Naive thymus-derived CD4-positive, alpha-beta T cell (primary cell): ENCODE measurements around the gene DAGLA. TPM values are rescaled to one million over a fixed set of nuclear protein-coding genes. Genes with fewer than 3 reads are reported as not detected.

Experiments
- ATAC-seq: fragments of 150-1000 bp; cut with Tn5 transposase; 2 replicates; pipeline ENCODE4 v1.10.0; 2021; ENCODE audit warnings: mild to moderate bottlenecking, moderate library complexity
- CTCF ChIA-PET: fragments of 350-600 bp; sonication (Branson Sonifier 250); formaldehyde crosslinking; loops from one replicate; lab custom pipeline; 2021; ENCODE audit warnings: antibody characterized with exemption; lab: Charles Lee
- POLR2A ChIA-PET: fragments of 350-600 bp; sonication (Branson Sonifier 250); formaldehyde crosslinking; loops from one replicate; lab custom pipeline; 2021; ENCODE audit warnings: antibody characterized with exemption, inconsistent platforms; lab: Charles Lee
- DNase-seq, 9 donors: peaks; one replicate each; pipeline versions ENCODE4 v3.0.0 to v3.0.0-alpha.2; 2020 to 2022; ENCODE audit warnings: mixed read lengths in 1 of 9
- H3K27ac ChIP-seq: one replicate; pipeline ENCODE4 v1.7.0; 2013; ENCODE audit warnings: mild to moderate bottlenecking, low read depth, low read length, moderate library complexity
- H3K27me3 ChIP-seq, 2 donors: one replicate each; pipeline ENCODE4 v1.7.0; 2013; ENCODE audit warnings: low read length in 2 of 2, mild to moderate bottlenecking in 2 of 2, moderate library complexity in 2 of 2; ENCODE audit not compliant: control insufficient read depth in 2 of 2, insufficient read depth in 2 of 2
- H3K36me3 ChIP-seq, 3 experiments: 1 replicate in 2 of 3; 2 replicates in 1 of 3; pipeline ENCODE4 v1.7.0; 2013; ENCODE audit warnings: low read length in 3 of 3, mild to moderate bottlenecking in 3 of 3, moderate library complexity in 1 of 3; ENCODE audit not compliant: insufficient read depth in 3 of 3, control insufficient read depth in 2 of 3
- H3K4me1 ChIP-seq, 2 donors: one replicate each; pipeline ENCODE4 v1.7.0; 2013; ENCODE audit warnings: low read length in 2 of 2, mild to moderate bottlenecking in 2 of 2, moderate library complexity in 1 of 2; ENCODE audit not compliant: control insufficient read depth in 2 of 2, insufficient read depth in 2 of 2
- H3K4me3 ChIP-seq: 2 replicates; pipeline ENCODE4 v1.7.0; 2013; ENCODE audit warnings: mild to moderate bottlenecking, low read length
- H3K9me3 ChIP-seq, 3 experiments: 1 replicate in 2 of 3; 2 replicates in 1 of 3; pipeline ENCODE4 v1.7.0; 2013; ENCODE audit warnings: low read length in 3 of 3; ENCODE audit not compliant: control insufficient read depth in 2 of 3
- H3K27ac Mint-ChIP-seq, 9 donors: one replicate each; pipeline ENCODE4 v1.8.0; 2020 to 2022; ENCODE audit warnings: mixed read lengths in 9 of 9, mild to moderate bottlenecking in 8 of 9, moderate library complexity in 5 of 9, inconsistent platforms in 2 of 9
- H3K27me3 Mint-ChIP-seq, 5 donors: one replicate each; pipeline ENCODE4 v1.8.0; 2021 to 2022; ENCODE audit warnings: mixed read lengths in 5 of 5, mild to moderate bottlenecking in 1 of 5
- H3K36me3 Mint-ChIP-seq, 5 donors: one replicate each; pipeline ENCODE4 v1.8.0; 2020 to 2022; ENCODE audit warnings: mixed read lengths in 5 of 5, mild to moderate bottlenecking in 3 of 5, inconsistent platforms in 1 of 5
- H3K4me1 Mint-ChIP-seq, 7 donors: one replicate each; pipeline ENCODE4 v1.8.0; 2020 to 2022; ENCODE audit warnings: mixed read lengths in 7 of 7, mild to moderate bottlenecking in 3 of 7, inconsistent platforms in 1 of 7
- H3K4me3 Mint-ChIP-seq, 10 donors: one replicate each; pipeline ENCODE4 v1.8.0; 2020 to 2022; ENCODE audit warnings: mild to moderate bottlenecking in 10 of 10, mixed read lengths in 10 of 10, moderate library complexity in 6 of 10, inconsistent platforms in 2 of 10
- H3K9me3 Mint-ChIP-seq, 11 donors: one replicate each; pipeline ENCODE4 v1.8.0; 2020 to 2022; ENCODE audit warnings: mixed read lengths in 11 of 11, mild to moderate bottlenecking in 4 of 11, inconsistent platforms in 1 of 11, moderate library complexity in 1 of 11
- intact Hi-C, 2 donors: fragments of 100-400 bp; cut with micrococcal nuclease; formaldehyde crosslinking; loops; one replicate each; pipeline ENCODE4 v1.15.1; 2023
- polyA plus RNA-seq, 2 donors: library from polyadenylated mRNA; unstranded; fragments of 300-500 nt; fragmentation: Illumina TruSeq; gene quantifications; one replicate each; pipeline ENCODE4 v1.2.3, GENCODE V29; 2021
- total RNA-seq, 6 experiments: library from RNA in 5 of 6; stranded (reverse) in 5 of 6; gene quantifications; 1 replicate in 5 of 6; 2 replicates in 1 of 6; pipeline ENCODE4 v1.2.3 and lab custom pipeline; 2021 to 2026

The DAGLA gene
- total and polyA plus RNA-seq, 7 experiments from 2014 or later = 0.15 to 2.1 (median 0.26) TPM

DNA sequence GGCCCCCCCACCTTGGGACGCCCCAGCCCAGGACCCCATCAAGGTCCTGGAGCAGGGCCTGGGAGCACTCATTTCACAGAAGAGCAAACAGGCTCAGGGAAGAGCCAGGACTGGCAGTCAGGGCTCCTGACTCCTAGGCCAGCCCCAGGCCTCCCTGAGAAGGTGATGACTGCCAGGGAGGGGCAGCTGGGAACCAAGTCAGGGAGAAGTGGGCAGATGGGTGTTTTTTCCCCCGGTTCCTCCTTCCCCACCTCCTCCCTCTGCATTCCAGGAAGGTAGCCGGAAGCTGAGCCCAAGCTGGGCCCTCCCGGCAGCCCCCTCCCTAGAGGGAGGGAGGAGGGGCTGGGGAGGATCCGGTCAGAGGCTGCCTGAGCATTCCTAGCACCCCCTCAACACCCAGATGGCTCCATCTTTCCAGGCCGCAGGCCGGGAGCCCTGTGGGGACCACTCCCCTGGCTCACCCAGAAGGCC is 91.8 kb downstream of the DAGLA start:
- Histone ChIP-seq H3K4me1 (peaks cover 2 to 7% of the 10 kb centered on the region in 2 donors), H3K9me3 (no peaks in the 10 kb centered on the region), H3K27me3 (no peaks in the 10 kb centered on the region), H3K27ac (no peak overlapping the region), H3K36me3 (no peaks in the 10 kb centered on the region), H3K4me3 (no peak overlapping the region)
- CTCF ChIA-PET = interaction anchor here (0.6 to 0.9 kb wide), 2 partner anchors 25 to 32 kb away, joined by 3 to 4 read pairs; no protein-coding TSS in a partner anchor
- H3K36me3 Mint-ChIP-seq = no peaks in the 10 kb centered on the region
- POLR2A ChIA-PET = no interaction called here
- H3K27ac Mint-ChIP-seq = peak overlapping the region in 1 of 9 donors; percentile 13
- no peaks in the 10 kb centered on the region for H3K9me3 Mint-ChIP-seq
- peaks cover 2 to 18% (median 6%) of the 10 kb centered on the region in 7 donors for H3K4me1 Mint-ChIP-seq
- no peak overlapping the region for H3K4me3 Mint-ChIP-seq
- DNase-seq (no peak), ATAC-seq (no peak)
- H3K27me3 Mint-ChIP-seq = peaks cover 0 to 2% (median 0%) of the 10 kb centered on the region in 5 donors
- intact Hi-C loops = no loop called here

DNA sequence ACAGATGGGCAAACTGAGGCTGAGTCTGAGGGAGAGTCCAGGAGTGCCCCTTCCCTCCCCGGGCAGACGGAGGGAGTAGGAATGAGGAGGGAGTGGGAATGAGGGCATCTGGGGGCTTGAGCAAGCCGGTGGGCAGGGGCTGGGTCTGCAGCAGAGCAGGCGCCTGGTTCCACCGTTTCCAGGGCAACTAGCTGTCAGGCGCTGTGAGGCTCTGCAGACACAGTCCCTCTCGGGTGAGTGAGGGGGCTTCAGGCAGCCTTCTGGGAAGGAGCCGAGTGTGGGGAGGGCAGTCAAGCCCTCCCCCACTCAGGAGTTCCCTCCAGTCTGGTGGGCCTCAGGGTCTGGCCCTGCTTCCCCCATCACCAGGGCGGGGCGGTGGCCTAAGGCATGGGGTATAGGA is 93.2 kb downstream of the DAGLA start:
- no peak for DNase-seq
- no peaks in the 10 kb centered on the region for H3K9me3 ChIP-seq
- no peaks in the 10 kb centered on the region for H3K36me3 Mint-ChIP-seq
- no peak overlapping the region for H3K27ac Mint-ChIP-seq
- peaks cover 4 to 11% of the 10 kb centered on the region in 2 donors for H3K4me1 ChIP-seq
- no peaks in the 10 kb centered on the region for H3K36me3 ChIP-seq
- H3K4me3 Mint-ChIP-seq = no peak overlapping the region
- no peaks in the 10 kb centered on the region for H3K9me3 Mint-ChIP-seq
- ChIA-PET CTCF (no interaction called here), POLR2A (no interaction called here)
- no peak overlapping the region for H3K4me3 ChIP-seq
- intact Hi-C loops = no loop called here
- no peaks in the 10 kb centered on the region for H3K27me3 ChIP-seq
- peaks cover 0 to 6% (median 0%) of the 10 kb centered on the region in 5 donors for H3K27me3 Mint-ChIP-seq
- no peak overlapping the region for H3K27ac ChIP-seq
- no peak for ATAC-seq
- peaks cover 5 to 25% (median 10%) of the 10 kb centered on the region in 7 donors for H3K4me1 Mint-ChIP-seq

DNA sequence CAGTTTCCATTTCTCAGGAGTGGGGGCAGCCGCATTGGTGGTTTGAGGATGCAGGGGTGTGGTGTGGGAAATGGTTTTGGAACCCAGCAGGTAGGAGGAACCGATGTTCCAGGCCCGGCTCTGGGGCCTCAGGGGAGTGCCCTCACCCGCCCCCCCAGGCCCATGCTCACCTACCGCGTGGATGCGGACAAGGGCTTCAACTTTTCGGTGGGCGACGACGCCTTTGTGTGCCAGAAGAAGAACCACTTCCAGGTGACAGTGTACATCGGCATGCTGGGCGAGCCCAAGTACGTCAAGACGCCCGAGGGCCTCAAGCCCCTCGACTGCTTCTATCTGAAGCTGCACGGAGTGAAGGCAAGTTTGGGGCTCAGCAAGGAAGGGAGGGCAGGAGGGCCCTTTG is 93.6 kb downstream of the DAGLA start:
- peaks cover 0 to 6% (median 0%) of the 10 kb centered on the region in 5 donors for H3K27me3 Mint-ChIP-seq
- H3K27ac Mint-ChIP-seq = no peak overlapping the region
- no peak for DNase-seq
- peaks cover 4 to 11% of the 10 kb centered on the region in 2 donors for H3K4me1 ChIP-seq
- H3K36me3 Mint-ChIP-seq = no peaks in the 10 kb centered on the region
- H3K9me3 ChIP-seq = no peaks in the 10 kb centered on the region
- H3K4me3 ChIP-seq = no peak overlapping the region
- no peaks in the 10 kb centered on the region for H3K9me3 Mint-ChIP-seq
- ChIA-PET POLR2A (no interaction called here), CTCF (no interaction called here)
- no peak overlapping the region for H3K4me3 Mint-ChIP-seq
- H3K36me3 ChIP-seq = no peaks in the 10 kb centered on the region
- H3K27ac ChIP-seq = no peak overlapping the region
- ATAC-seq = no peak
- intact Hi-C loops = no loop called here
- H3K4me1 Mint-ChIP-seq = peaks cover 5 to 25% (median 10%) of the 10 kb centered on the region in 7 donors
- H3K27me3 ChIP-seq = no peaks in the 10 kb centered on the region

DNA sequence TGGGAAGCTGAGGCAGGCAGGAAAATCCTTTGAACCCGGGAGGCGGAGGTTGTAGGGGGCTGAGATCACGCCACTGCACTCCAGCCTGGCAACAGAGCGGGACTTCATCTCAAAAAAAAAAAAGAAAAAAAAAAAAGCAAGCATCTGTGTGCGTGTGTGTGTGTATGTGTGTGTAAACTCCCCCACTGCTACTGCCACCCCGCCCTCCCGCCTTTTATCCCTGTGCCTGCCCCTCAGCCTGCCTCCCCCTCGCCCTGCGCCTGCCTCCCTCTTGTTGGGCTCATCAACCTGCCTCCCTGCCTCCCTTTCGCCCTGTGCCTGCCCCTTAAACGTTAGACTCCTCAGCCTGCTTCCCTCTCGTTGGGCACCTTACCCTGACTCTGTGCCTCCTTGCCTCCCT is 94.2 kb downstream of the DAGLA start:
- Histone ChIP-seq H3K4me3 (no peak overlapping the region), H3K9me3 (no peaks in the 10 kb centered on the region), H3K27ac (no peak overlapping the region), H3K4me1 (peaks cover 4 to 11% of the 10 kb centered on the region in 2 donors), H3K27me3 (no peaks in the 10 kb centered on the region), H3K36me3 (no peaks in the 10 kb centered on the region)
- DNase-seq = no peak
- H3K4me1 Mint-ChIP-seq = peaks cover 5 to 25% (median 10%) of the 10 kb centered on the region in 7 donors
- no peak for ATAC-seq
- no peaks in the 10 kb centered on the region for H3K9me3 Mint-ChIP-seq
- peak overlapping the region in 1 of 9 donors; percentile 4 for H3K27ac Mint-ChIP-seq
- POLR2A ChIA-PET = no interaction called here
- H3K27me3 Mint-ChIP-seq = peaks cover 0 to 6% (median 0%) of the 10 kb centered on the region in 5 donors
- CTCF ChIA-PET = no interaction called here
- no peaks in the 10 kb centered on the region for H3K36me3 Mint-ChIP-seq
- no peak overlapping the region for H3K4me3 Mint-ChIP-seq
- intact Hi-C loops = no loop called here

DNA sequence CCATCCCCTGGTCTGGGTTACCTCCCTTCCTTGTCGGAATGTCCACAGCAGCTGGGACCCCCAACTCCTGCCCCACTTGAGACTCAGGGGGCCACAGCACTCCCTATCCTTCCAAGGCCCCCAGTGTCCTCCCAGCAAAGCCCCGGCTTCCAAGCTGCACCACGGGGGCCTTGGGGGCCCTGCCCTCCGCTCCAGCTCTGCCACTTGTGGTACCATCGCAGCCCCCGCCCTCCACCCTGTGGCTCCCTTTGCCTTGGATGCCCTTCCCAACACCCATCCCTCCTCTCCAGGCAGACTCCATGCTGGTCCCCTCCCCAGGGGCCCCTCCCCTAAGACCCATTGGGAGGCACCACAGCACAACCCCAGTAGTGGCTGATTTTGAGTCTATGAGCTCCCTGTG is 94.9 kb downstream of the DAGLA start:
- H3K36me3 ChIP-seq = no peaks in the 10 kb centered on the region
- POLR2A ChIA-PET = no interaction called here
- H3K27ac Mint-ChIP-seq = peak overlapping the region in 2 of 9 donors; percentile 4 to 20

DNA sequence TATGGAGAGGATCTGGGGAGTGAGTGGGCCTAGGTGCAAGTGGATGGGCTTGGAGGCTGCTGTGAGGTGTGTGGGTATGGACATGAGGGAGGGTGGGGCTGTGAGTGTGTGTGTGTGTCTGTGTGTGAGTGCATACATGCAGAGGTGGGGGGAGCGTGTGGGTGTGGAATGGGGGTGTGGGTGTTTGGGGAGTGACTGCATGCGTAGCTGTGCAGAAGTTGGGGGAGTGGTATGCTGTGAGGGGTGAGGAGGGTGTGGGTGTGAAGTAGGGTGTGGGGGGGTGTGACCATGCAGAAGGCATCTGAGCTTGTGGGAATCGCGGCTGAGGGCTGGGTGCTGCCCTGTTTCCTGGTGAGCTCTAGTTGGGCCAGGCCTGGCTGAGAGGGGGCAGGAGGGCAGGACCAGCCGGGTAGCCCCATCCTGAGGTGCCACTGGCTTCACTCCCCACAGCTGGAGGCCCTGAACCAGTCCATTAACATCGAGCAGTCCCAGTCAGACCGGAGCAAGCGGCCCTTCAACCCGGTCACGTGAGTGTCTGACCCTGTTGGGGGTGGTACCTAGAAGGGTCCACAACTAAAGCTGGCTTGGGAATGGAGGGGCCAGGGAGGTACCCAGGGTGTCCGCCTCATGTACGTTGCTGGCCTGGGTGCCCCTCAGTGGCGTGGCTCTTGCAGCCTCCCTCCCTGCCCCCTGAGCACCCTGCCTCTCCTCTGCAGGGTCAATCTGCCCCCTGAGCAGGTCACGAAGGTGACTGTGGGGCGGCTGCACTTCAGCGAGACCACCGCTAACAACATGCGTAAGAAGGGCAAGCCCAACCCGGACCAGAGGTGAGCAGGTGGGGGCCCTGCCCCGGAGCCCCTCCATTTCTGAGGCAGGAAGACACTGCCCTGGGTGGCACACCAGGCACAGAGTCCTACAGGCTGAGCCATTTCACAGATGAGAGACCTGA is 95.7 kb downstream of the DAGLA start:
- Mint-ChIP-seq H3K4me3 (peak overlapping the region in 7 of 10 donors; percentile 12 to 77 (median 68)), H3K27ac (peak overlapping the region in 3 of 9 donors; percentile 13 to 43 (median 36)), H3K4me1 (peaks cover 5 to 25% (median 10%) of the 10 kb centered on the region in 7 donors), H3K9me3 (no peaks in the 10 kb centered on the region), H3K36me3 (no peaks in the 10 kb centered on the region), H3K27me3 (peaks cover 0 to 6% (median 0%) of the 10 kb centered on the region in 5 donors)
- Histone ChIP-seq H3K27me3 (no peaks in the 10 kb centered on the region), H3K27ac (no peak overlapping the region), H3K4me3 (no peak overlapping the region), H3K4me1 (peaks cover 4 to 11% of the 10 kb centered on the region in 2 donors), H3K36me3 (no peaks in the 10 kb centered on the region), H3K9me3 (no peaks in the 10 kb centered on the region)
- ATAC-seq (peak; percentile 19), DNase-seq (no peak)
- intact Hi-C loops = loop anchor here (1.0 to 2.0 kb wide), 2 partner anchors 23 to 29 kb away; partner anchors contain the start of gene MYRF (in 2 of the 2)
- ChIA-PET CTCF (interaction anchor here (0.5 kb wide), 1 partner anchor 16 kb away, joined by 3 read pairs; no protein-coding TSS in a partner anchor), POLR2A (no interaction called here)

More for the DNA sequence above, 94.9 kb downstream of the DAGLA start:
- no peaks in the 10 kb centered on the region for H3K9me3 ChIP-seq
- H3K4me3 ChIP-seq = no peak overlapping the region
- H3K27me3 ChIP-seq = no peaks in the 10 kb centered on the region
- ATAC-seq (no peak), DNase-seq (no peak)
- CTCF ChIA-PET = interaction anchor here (0.5 kb wide), 1 partner anchor 15 kb away, joined by 3 read pairs; no protein-coding TSS in a partner anchor
- Mint-ChIP-seq H3K9me3 (no peaks in the 10 kb centered on the region), H3K4me3 (no peak overlapping the region), H3K27me3 (peaks cover 0 to 6% (median 0%) of the 10 kb centered on the region in 5 donors), H3K4me1 (peaks cover 5 to 25% (median 10%) of the 10 kb centered on the region in 7 donors), H3K36me3 (no peaks in the 10 kb centered on the region)
- peaks cover 4 to 11% of the 10 kb centered on the region in 2 donors for H3K4me1 ChIP-seq
- intact Hi-C loops = no loop called here
- no peak overlapping the region for H3K27ac ChIP-seq
